HEK293 (cell line): Measurements from ENCODE around the gene FOLR2.
"Not testable (repeated sequence)": the region's sequence is repeated elsewhere in the genome, so short reads cannot be mapped to it uniquely, and the experiment has no call there.

Experiments used
- CTCF ChIA-PET: fragments of 350-600 bp; formaldehyde crosslinking; extraction: SDS; loops from one replicate; lab custom pipeline; 2021; ENCODE audit warnings: antibody characterized with exemption; lab: Yijun Ruan, JAX
- POLR2A ChIA-PET: fragments of 300-600 bp; formaldehyde crosslinking; extraction: SDS; loops from one replicate; lab custom pipeline; 2020; ENCODE audit warnings: antibody characterized with exemption, inconsistent platforms; lab: Yijun Ruan, JAX
- H3K27ac ChIP-seq: fragments of 200-500 bp; sonication (Bioruptor generic); 2 replicates; pipeline ENCODE4 v1.5.1; 2014; ENCODE audit warnings: low read depth, low read length, control low read depth, inconsistent platforms; ENCODE audit errors: extremely low read depth
- H3K36me3 ChIP-seq, 2 experiments: fragments of 200-500 bp in 1 of 2; sonication (Bioruptor generic) in 1 of 2; 1 replicate in 1 of 2; 2 replicates in 1 of 2; pipeline ENCODE4 v1.5.1; 2014 to 2017; ENCODE audit warnings: inconsistent platforms in 2 of 2, low read length in 2 of 2; ENCODE audit not compliant: control insufficient read depth in 2 of 2, insufficient read depth in 1 of 2
- H3K4me1 ChIP-seq: fragments of 200-500 bp; sonication (Bioruptor generic); 2 replicates; pipeline ENCODE4 v1.5.1; 2014; ENCODE audit warnings: mild to moderate bottlenecking, low read length, inconsistent platforms; ENCODE audit not compliant: control insufficient read depth, insufficient read depth
- H3K4me3 ChIP-seq: 2 replicates; pipeline ENCODE4 v1.5.1; 2011; ENCODE audit warnings: low read depth, mild to moderate bottlenecking, control low read depth, low read length, moderate library complexity
- H3K9me3 ChIP-seq: fragments of 200-500 bp; sonication (Bioruptor generic); 2 replicates; pipeline ENCODE4 v1.5.1; 2014; ENCODE audit warnings: low read depth, low read length, inconsistent platforms; ENCODE audit not compliant: control insufficient read depth, insufficient read depth
- FEZF1 ChIP-seq: fragments of 450-650 bp; formaldehyde crosslinking; IDR thresholded peaks from 2 replicates; pipeline ENCODE4 v1.5.1; 2016; ENCODE audit warnings: missing biosample characterization, missing genetic modification characterization
- HOXC10 ChIP-seq: sonication (generic); formaldehyde crosslinking; IDR thresholded peaks from 2 replicates; pipeline ENCODE4 v1.8.1; 2023; ENCODE audit warnings: mild to moderate bottlenecking, missing genetic modification reagents
- IKZF3 ChIP-seq: fragments of 450-650 bp; IDR thresholded peaks from 2 replicates; pipeline ENCODE4 v1.5.0; 2018; ENCODE audit warnings: missing biosample characterization, mild to moderate bottlenecking, missing genetic modification characterization, moderate library complexity
- MEIS1 ChIP-seq: sonication (generic); formaldehyde crosslinking; IDR thresholded peaks from 2 replicates; pipeline ENCODE4 v1.8.1; 2022; ENCODE audit warnings: missing genetic modification reagents, mild to moderate bottlenecking, borderline replicate concordance
- SETDB1 ChIP-seq: IDR thresholded peaks from one replicate; pipeline ENCODE4 v1.6.1; 2017; ENCODE audit warnings: mild to moderate bottlenecking, low read length, moderate library complexity, mixed read lengths; ENCODE audit not compliant: insufficient read length
- ZBTB7A ChIP-seq: fragments of 450-650 bp; formaldehyde crosslinking; IDR thresholded peaks from 2 replicates; pipeline ENCODE4 v1.5.1; 2016; ENCODE audit warnings: low read depth, missing biosample characterization, missing genetic modification characterization
- ZEB2 ChIP-seq: fragments of 450-650 bp; formaldehyde crosslinking; IDR thresholded peaks from 2 replicates; pipeline ENCODE4 v1.5.1; 2016; ENCODE audit warnings: missing biosample characterization, missing genetic modification characterization
- ZNF324 ChIP-seq: fragments of 450-650 bp; formaldehyde crosslinking; IDR thresholded peaks from 2 replicates; pipeline ENCODE4 v1.5.1; 2016; ENCODE audit warnings: missing biosample characterization, missing genetic modification characterization
- ZNF350 ChIP-seq: fragments of 450-650 bp; formaldehyde crosslinking; IDR thresholded peaks from 2 replicates; pipeline ENCODE4 v1.5.0; 2017; ENCODE audit warnings: missing biosample characterization, mild to moderate bottlenecking, missing genetic modification characterization
- ZNF426 ChIP-seq: fragments of 450-650 bp; formaldehyde crosslinking; IDR thresholded peaks from 2 replicates; pipeline ENCODE4 v1.5.1; 2017; ENCODE audit warnings: missing biosample characterization, missing genetic modification characterization, mild to moderate bottlenecking, inconsistent platforms, moderate library complexity
- ZNF701 ChIP-seq: fragments of 450-650 bp; formaldehyde crosslinking; IDR thresholded peaks from 2 replicates; pipeline ENCODE4 v1.5.1; 2016; ENCODE audit warnings: missing biosample characterization, missing genetic modification characterization
- ZNF707 ChIP-seq: fragments of 450-650 bp; formaldehyde crosslinking; IDR thresholded peaks from 2 replicates; pipeline ENCODE4 v1.5.1; 2016; ENCODE audit warnings: missing biosample characterization, missing genetic modification characterization
- ZSCAN16 ChIP-seq: fragments of 450-650 bp; formaldehyde crosslinking; IDR thresholded peaks from 2 replicates; pipeline ENCODE4 v1.5.1; 2016; ENCODE audit warnings: missing biosample characterization, missing genetic modification characterization
- TF ChIP-seq, protein P1 (sequence below): fragments of 450-650 bp; formaldehyde crosslinking; IDR thresholded peaks from 2 replicates; pipeline ENCODE4 v1.5.1; 2016; ENCODE audit warnings: missing biosample characterization, missing genetic modification characterization
- TF ChIP-seq, protein P2 (sequence below): sonication (generic); formaldehyde crosslinking; IDR thresholded peaks from 2 replicates; pipeline ENCODE4 v1.8.1; 2022; ENCODE audit warnings: mild to moderate bottlenecking, moderate library complexity, missing genetic modification reagents
- TF ChIP-seq, protein P3 (sequence below): fragments of 450-650 bp; formaldehyde crosslinking; IDR thresholded peaks from 2 replicates; pipeline ENCODE4 v1.5.1; 2016; ENCODE audit warnings: missing biosample characterization, missing genetic modification characterization

FOLR2 gene

DNA sequence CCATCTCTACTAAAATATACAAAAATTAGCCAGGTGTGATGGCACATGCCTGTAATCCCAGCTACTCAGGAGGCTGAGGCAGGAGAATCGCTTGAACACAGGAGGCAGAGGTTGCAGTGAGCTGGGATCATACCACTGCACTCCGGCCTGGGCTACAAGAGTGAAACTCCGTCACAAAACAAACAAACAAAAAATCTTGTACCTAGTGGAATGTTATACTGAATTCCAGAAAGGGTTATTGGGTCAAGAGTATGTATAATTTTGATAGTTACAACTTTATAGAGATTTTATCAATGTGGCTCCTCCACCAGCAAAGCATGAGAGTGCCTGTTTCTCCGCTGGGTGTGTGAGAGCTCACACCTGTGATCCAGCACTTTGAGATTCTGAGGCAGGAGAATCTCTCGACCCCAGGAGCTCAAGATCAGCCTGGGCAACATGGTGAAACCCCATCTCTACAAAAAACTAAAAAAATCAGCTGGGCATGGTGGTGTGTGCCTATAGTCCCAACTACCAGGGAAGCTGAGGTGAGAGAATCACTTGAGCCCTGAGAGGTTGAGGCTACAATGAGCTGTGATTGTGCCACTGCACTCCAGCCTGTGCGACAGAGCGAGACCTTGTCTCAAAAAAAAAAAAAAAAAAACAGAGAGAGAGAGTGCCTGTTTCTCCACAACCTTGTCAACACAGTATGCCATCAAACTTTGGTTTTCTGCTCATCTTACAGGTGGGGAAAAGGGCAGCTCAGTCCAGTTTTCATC is 37.4 kb upstream of the FOLR2 start:
- ChIA-PET CTCF (interaction anchor here (0.6 to 1.0 kb wide), 3 partner anchors 30 to 230 kb away, joined by 3 to 5 read pairs (median 4); no protein-coding TSS in a partner anchor), POLR2A (no interaction called here)
- Histone ChIP-seq H3K27ac (no peak overlapping the region), H3K4me1 (no peaks in the 10 kb centered on the region), H3K4me3 (no peak overlapping the region), H3K9me3 (no peaks in the 10 kb centered on the region), H3K36me3 (no peaks in the 10 kb centered on the region)
- TF ChIP-seq, protein P1, sequence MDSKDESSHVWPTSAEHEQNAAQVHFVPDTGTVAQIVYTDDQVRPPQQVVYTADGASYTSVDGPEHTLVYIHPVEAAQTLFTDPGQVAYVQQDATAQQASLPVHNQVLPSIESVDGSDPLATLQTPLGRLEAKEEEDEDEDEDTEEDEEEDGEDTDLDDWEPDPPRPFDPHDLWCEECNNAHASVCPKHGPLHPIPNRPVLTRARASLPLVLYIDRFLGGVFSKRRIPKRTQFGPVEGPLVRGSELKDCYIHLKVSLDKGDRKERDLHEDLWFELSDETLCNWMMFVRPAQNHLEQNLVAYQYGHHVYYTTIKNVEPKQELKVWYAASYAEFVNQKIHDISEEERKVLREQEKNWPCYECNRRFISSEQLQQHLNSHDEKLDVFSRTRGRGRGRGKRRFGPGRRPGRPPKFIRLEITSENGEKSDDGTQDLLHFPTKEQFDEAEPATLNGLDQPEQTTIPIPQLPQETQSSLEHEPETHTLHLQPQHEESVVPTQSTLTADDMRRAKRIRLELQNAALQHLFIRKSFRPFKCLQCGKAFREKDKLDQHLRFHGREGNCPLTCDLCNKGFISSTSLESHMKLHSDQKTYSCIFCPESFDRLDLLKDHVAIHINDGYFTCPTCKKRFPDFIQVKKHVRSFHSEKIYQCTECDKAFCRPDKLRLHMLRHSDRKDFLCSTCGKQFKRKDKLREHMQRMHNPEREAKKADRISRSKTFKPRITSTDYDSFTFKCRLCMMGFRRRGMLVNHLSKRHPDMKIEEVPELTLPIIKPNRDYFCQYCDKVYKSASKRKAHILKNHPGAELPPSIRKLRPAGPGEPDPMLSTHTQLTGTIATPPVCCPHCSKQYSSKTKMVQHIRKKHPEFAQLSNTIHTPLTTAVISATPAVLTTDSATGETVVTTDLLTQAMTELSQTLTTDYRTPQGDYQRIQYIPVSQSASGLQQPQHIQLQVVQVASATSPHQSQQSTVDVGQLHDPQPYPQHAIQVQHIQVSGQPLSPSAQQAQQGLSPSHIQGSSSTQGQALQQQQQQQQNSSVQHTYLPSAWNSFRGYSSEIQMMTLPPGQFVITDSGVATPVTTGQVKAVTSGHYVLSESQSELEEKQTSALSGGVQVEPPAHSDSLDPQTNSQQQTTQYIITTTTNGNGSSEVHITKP (tag by site-specific recombination) = 0 out of 2 replicates have a peak, but pooled peaks have one; percentile 19
- no peak for TF ChIP-seq ZNF701
- TF ChIP-seq ZNF426 (tag by site-specific recombination) = no peak

DNA sequence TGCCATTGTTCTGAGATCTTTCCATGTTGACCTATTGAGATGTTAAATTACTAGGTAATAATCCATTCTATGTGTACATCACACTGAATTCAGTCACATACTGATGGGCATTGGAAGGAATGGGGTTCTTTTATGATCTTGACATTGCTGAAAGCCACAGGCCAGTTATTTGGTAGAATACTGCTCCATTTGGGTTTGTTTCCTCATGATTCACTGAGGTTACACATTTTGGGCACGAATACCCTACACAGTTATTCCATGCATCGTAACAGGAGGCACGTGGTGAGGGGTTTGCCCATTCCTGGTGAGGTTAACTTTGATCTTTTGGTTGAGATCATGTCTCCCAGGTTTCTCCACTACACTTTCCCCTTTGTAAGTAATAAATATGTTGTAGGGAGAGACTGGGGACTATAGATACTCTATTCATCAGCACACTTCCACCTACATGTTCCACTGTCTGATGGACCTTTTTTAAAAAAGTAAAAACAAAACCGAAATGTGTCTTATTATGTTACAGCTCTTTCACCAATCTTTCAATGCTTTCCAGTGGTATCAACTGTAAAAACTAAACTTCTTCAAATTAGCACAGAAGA is 36.7 kb upstream of the FOLR2 start:
- Histone ChIP-seq H3K36me3 (no peaks in the 10 kb centered on the region), H3K4me1 (no peaks in the 10 kb centered on the region), H3K4me3 (no peak overlapping the region), H3K9me3 (no peaks in the 10 kb centered on the region), H3K27ac (no peak overlapping the region)
- CTCF ChIA-PET = interaction anchor here (0.6 to 1.0 kb wide), 2 partner anchors 155 to 230 kb away, joined by 4 to 5 read pairs; no protein-coding TSS in a partner anchor
- POLR2A ChIA-PET = no interaction called here
- TF ChIP-seq, protein P2, sequence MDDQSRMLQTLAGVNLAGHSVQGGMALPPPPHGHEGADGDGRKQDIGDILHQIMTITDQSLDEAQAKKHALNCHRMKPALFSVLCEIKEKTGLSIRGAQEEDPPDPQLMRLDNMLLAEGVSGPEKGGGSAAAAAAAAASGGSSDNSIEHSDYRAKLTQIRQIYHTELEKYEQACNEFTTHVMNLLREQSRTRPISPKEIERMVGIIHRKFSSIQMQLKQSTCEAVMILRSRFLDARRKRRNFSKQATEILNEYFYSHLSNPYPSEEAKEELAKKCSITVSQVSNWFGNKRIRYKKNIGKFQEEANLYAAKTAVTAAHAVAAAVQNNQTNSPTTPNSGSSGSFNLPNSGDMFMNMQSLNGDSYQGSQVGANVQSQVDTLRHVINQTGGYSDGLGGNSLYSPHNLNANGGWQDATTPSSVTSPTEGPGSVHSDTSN = no peak
- no peak for TF ChIP-seq ZNF350 (tag by site-specific recombination)
- TF ChIP-seq ZEB2 (tag by site-specific recombination) = no peak
- no peak for TF ChIP-seq ZBTB7A (tag by site-specific recombination)
- no peak for TF ChIP-seq SETDB1
- no peak for TF ChIP-seq MEIS1 (CRISPR knock-in tag)
- TF ChIP-seq, protein P1 (tag by site-specific recombination) = no peak
- no peak for TF ChIP-seq ZSCAN16 (tag by site-specific recombination)
- no peak for TF ChIP-seq ZNF707 (tag by site-specific recombination)
- TF ChIP-seq, protein P3, sequence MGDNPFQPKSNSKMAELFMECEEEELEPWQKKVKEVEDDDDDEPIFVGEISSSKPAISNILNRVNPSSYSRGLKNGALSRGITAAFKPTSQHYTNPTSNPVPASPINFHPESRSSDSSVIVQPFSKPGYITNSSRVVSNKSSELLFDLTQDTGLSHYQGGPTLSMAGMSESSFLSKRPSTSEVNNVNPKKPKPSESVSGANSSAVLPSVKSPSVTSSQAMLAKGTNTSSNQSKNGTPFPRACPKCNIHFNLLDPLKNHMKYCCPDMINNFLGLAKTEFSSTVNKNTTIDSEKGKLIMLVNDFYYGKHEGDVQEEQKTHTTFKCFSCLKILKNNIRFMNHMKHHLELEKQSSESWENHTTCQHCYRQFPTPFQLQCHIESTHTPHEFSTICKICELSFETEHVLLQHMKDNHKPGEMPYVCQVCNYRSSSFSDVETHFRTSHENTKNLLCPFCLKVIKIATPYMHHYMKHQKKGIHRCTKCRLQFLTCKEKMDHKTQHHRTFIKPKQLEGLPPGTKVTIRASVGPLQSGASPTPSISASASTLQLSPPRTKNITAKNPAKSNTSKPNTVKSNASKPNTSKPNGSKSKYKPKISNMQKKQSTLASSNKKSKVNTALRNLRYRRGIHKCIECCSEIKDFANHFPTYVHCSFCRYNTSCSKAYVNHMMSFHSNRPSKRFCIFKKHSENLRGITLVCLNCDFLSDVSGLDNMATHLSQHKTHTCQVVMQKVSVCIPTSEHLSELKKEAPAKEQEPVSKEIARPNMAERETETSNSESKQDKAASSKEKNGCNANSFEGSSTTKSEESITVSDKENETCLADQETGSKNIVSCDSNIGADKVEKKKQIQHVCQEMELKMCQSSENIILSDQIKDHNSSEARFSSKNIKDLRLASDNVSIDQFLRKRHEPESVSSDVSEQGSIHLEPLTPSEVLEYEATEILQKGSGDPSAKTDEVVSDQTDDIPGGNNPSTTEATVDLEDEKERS = no peak
- no peak for TF ChIP-seq IKZF3 (tag by site-specific recombination)
- TF ChIP-seq ZNF324 (tag by site-specific recombination) = no peak
- no peak for TF ChIP-seq HOXC10 (CRISPR knock-in tag)
- no peak for TF ChIP-seq FEZF1 (tag by site-specific recombination)

DNA sequence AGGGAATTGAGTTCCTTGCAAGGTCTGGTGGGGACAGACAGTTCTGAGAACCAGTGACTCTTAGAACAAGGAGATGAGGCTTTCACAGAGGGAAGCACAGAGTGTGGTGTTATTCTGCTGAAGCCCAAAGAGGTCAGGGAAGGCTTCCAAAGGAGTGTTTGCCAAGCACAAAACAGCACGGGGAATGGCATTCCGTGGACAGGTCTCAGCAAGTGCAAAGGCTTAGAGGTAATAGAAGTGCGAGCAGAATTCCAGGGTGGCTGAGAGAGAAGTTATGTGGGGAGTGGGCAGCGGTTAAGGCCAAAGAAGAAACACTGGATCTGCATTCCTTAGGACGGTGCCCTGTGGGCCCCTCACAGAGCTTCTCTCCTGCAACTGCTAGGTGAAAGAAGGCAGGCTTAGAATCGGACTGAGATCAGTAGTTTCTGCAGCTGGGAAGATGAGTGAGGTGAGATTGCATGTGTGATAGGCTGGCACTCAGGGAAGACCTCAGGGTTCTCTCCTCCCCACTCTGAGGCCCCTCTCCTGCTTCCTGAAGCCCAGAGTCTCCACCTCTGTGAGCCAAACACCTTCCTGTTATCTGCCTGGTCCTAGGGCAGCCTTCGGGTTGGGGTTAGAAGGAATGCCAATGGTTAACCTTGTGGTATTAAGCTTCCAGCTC is 35.6 kb upstream of the FOLR2 start:
- H3K4me3 ChIP-seq, POLR2A ChIA-PET, H3K27ac ChIP-seq, H3K4me1 ChIP-seq, H3K36me3 ChIP-seq, H3K9me3 ChIP-seq: not testable (repeated sequence)
- CTCF ChIA-PET = interaction anchor here (0.8 to 2.1 kb wide), 3 partner anchors 25 to 37 kb away, joined by 3 to 7 read pairs (median 3); no protein-coding TSS in a partner anchor
